Muscle layer of colon (tissue), 2 donors: ENCODE results near the gene SCN8A.

Experiments used
- H3K27ac ChIP-seq: one replicate; pipeline ENCODE4 v1.7.0; 2013; ENCODE audit warnings: low read depth, mild to moderate bottlenecking, low read length, moderate library complexity
- H3K27me3 ChIP-seq, 2 donors: one replicate each; pipeline ENCODE4 v1.7.0; 2013; ENCODE audit warnings: low read length in 2 of 2, mild to moderate bottlenecking in 2 of 2; ENCODE audit not compliant: insufficient read depth in 2 of 2, control insufficient read depth in 1 of 2
- H3K36me3 ChIP-seq: one replicate; pipeline ENCODE4 v1.7.0; 2013; ENCODE audit warnings: mild to moderate bottlenecking, low read length; ENCODE audit not compliant: insufficient read depth
- H3K4me1 ChIP-seq: one replicate; pipeline ENCODE4 v1.7.0; 2013; ENCODE audit warnings: mild to moderate bottlenecking, low read length; ENCODE audit not compliant: insufficient read depth
- H3K4me3 ChIP-seq, 2 donors: one replicate each; pipeline ENCODE4 v1.7.0; 2013; ENCODE audit warnings: low read length in 2 of 2, low read depth in 1 of 2, mild to moderate bottlenecking in 1 of 2, moderate library complexity in 1 of 2
- H3K9ac ChIP-seq: one replicate; pipeline ENCODE4 v1.7.0; 2013; ENCODE audit warnings: low read length
- H3K9me3 ChIP-seq: one replicate; pipeline ENCODE4 v1.7.0; 2013; ENCODE audit warnings: mild to moderate bottlenecking, low read length
- donor health status: abdominal sarcoma.
- donor health status: Adenocarcinoma of cecum.

Gene SCN8A

GRCh38 chr12:51672334-51672733 lies 81.3 kb downstream of the SCN8A start:
- no peaks in the 10 kb centered on the region for H3K9me3 ChIP-seq
- H3K27me3 ChIP-seq = no peaks in the 10 kb centered on the region
- H3K4me3 ChIP-seq = no peak overlapping the region
- no peaks in the 10 kb centered on the region for H3K4me1 ChIP-seq
- no peaks in the 10 kb centered on the region for H3K36me3 ChIP-seq
- no peak overlapping the region for H3K9ac ChIP-seq
- H3K27ac ChIP-seq = no peak overlapping the region

GRCh38 chr12:51675071-51675803 lies 84.2 kb downstream of the SCN8A start:
- H3K9me3 ChIP-seq = no peaks in the 10 kb centered on the region
- no peak overlapping the region for H3K4me3 ChIP-seq
- H3K4me1 ChIP-seq = no peaks in the 10 kb centered on the region
- H3K36me3 ChIP-seq = no peaks in the 10 kb centered on the region
- no peak overlapping the region for H3K27ac ChIP-seq
- H3K27me3 ChIP-seq = no peaks in the 10 kb centered on the region
- H3K9ac ChIP-seq = no peak overlapping the region

- H3K27ac ChIP-seq = no peak overlapping the region
These were observed 85.8 kb downstream of the SCN8A start for GRCh38 chr12:51676875-51677274.

DNA sequence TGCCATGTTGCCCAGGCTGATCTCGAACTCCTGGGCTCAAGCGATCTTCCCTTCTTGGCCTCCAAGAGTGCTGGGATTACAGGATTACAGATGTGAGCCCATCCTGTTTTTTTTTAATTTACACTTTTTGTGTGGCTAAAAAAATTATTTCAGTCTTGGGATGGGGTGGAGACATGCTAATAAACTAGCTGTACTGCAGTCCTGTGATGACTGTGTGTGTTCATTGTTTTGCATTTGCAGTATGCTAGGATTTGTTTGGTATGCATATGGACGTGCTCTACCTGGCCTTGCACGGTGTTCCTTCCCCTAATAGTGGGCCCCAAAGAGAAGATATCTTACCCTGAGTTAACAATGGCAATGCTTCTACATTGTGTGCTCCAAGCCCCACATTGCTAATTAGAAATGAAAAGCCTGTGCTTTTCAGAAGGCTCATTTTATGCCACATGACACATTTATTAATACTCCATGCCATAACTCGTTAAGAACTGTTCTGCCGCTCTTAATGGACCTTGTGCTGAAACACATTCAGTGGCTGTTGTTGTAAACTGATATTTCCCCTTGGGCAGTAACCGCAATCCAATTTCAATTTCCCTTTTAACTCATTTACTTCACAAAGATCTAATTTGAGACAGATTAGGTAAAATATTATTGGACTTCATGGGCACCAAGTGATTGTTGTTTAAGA lies 86.4 kb downstream of the SCN8A start:
- H3K27ac ChIP-seq = no peak overlapping the region
- H3K4me1 ChIP-seq = no peaks in the 10 kb centered on the region
- H3K27me3 ChIP-seq = no peaks in the 10 kb centered on the region
- H3K9me3 ChIP-seq = no peaks in the 10 kb centered on the region
- no peaks in the 10 kb centered on the region for H3K36me3 ChIP-seq
- no peak overlapping the region for H3K9ac ChIP-seq
- H3K4me3 ChIP-seq = no peak overlapping the region

More at GRCh38 chr12:51676875-51677274, 85.8 kb downstream of the SCN8A start:
- Histone ChIP-seq H3K4me1 (no peaks in the 10 kb centered on the region), H3K4me3 (no peak overlapping the region), H3K36me3 (no peaks in the 10 kb centered on the region), H3K9ac (no peak overlapping the region), H3K27me3 (no peaks in the 10 kb centered on the region), H3K9me3 (no peaks in the 10 kb centered on the region)

GRCh38 chr12:51678086-51678724 lies 87.2 kb downstream of the SCN8A start:
- no peak overlapping the region for H3K27ac ChIP-seq
- no peaks in the 10 kb centered on the region for H3K27me3 ChIP-seq
- no peaks in the 10 kb centered on the region for H3K36me3 ChIP-seq
- H3K9me3 ChIP-seq = no peaks in the 10 kb centered on the region
- H3K4me1 ChIP-seq = no peaks in the 10 kb centered on the region
- H3K4me3 ChIP-seq = no peak overlapping the region
- H3K9ac ChIP-seq = no peak overlapping the region

GRCh38 chr12:51682981-51683380 lies 91.9 kb downstream of the SCN8A start:
- Histone ChIP-seq H3K27me3 (no peaks in the 10 kb centered on the region), H3K36me3 (no peaks in the 10 kb centered on the region), H3K9ac (no peak overlapping the region), H3K27ac (no peak overlapping the region), H3K9me3 (no peaks in the 10 kb centered on the region), H3K4me3 (no peak overlapping the region), H3K4me1 (no peaks in the 10 kb centered on the region)

- Histone ChIP-seq H3K4me3 (no peak overlapping the region), H3K9ac (no peak overlapping the region), H3K36me3 (no peaks in the 10 kb centered on the region), H3K9me3 (no peaks in the 10 kb centered on the region), H3K4me1 (no peaks in the 10 kb centered on the region), H3K27me3 (no peaks in the 10 kb centered on the region), H3K27ac (no peak overlapping the region)
These were observed 92.8 kb downstream of the SCN8A start for GRCh38 chr12:51683763-51684357.

- H3K27me3 ChIP-seq = no peaks in the 10 kb centered on the region
- no peaks in the 10 kb centered on the region for H3K4me1 ChIP-seq
- H3K9me3 ChIP-seq = no peaks in the 10 kb centered on the region
These were observed 95.7 kb downstream of the SCN8A start for GRCh38 chr12:51686727-51687126.

GRCh38 chr12:51687177-51687576 lies 96.1 kb downstream of the SCN8A start:
- Histone ChIP-seq H3K27ac (no peak overlapping the region), H3K4me1 (no peaks in the 10 kb centered on the region), H3K9me3 (no peaks in the 10 kb centered on the region), H3K4me3 (no peak overlapping the region), H3K9ac (no peak overlapping the region), H3K27me3 (no peaks in the 10 kb centered on the region), H3K36me3 (no peaks in the 10 kb centered on the region)

More at GRCh38 chr12:51686727-51687126, 95.7 kb downstream of the SCN8A start:
- Histone ChIP-seq H3K9ac (no peak overlapping the region), H3K36me3 (no peaks in the 10 kb centered on the region), H3K27ac (no peak overlapping the region), H3K4me3 (no peak overlapping the region)

GRCh38 chr12:51687614-51688013 lies 96.6 kb downstream of the SCN8A start:
- no peaks in the 10 kb centered on the region for H3K4me1 ChIP-seq
- H3K36me3 ChIP-seq = no peaks in the 10 kb centered on the region
- H3K9ac ChIP-seq = no peak overlapping the region
- H3K4me3 ChIP-seq = no peak overlapping the region
- no peak overlapping the region for H3K27ac ChIP-seq
- no peaks in the 10 kb centered on the region for H3K27me3 ChIP-seq
- H3K9me3 ChIP-seq = no peaks in the 10 kb centered on the region

DNA sequence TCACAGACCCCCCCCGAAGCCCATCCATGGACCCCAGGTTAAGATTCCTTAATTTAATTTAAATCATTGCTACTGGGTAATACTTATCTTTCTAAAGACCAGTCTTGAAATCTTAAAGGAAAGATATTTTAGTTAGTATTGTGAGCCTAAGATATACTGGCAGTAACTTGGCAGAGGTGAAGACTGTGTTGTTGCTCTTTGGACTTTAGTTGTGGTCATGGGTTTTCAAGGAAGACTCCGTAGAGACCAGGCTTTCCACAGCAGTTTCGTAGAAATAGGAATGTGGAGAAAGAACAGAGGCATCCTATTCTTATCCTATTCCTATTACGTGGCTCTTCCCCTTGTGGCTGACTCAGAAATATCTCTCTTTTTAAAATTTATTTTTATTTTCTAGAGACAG lies 99.0 kb downstream of the SCN8A start:
- Histone ChIP-seq H3K27me3 (no peaks in the 10 kb centered on the region), H3K4me1 (no peaks in the 10 kb centered on the region), H3K9ac (no peak overlapping the region), H3K36me3 (no peaks in the 10 kb centered on the region), H3K27ac (no peak overlapping the region), H3K9me3 (no peaks in the 10 kb centered on the region), H3K4me3 (no peak overlapping the region)
